ENCODE data around the gene PBRM1.

The PBRM1 gene

DNA sequence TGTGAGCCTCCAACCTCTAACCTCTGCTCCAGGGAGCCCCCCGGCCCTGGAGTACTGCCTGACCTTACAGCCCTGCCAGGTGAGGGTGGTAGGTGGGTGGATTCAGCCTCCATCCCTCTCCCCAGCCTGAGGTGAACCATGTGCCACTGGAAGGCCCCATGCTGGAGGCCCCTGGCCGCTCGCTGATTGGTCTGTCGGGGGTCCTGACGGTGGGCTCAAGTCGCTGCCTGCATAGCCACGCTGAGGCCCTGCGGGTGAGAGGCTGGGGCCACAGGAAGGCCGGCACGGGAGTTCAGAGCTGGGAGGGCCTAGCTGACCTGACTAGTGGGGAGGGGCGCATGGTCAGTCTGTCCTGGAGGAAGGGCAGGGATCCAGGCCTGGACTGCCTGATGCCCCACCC lies 171.1 kb downstream of the PBRM1 start:
- TF ChIP-seq USF1 (IDR thresholded peaks at IDR 0.05) (no peak), TEAD4 (IDR thresholded peaks at IDR 0.05) (no peak), CREB1 (IDR thresholded peaks at IDR 0.05; ENCODE audit: low read depth) (no peak), FOXM1 (IDR thresholded peaks at IDR 0.05; ENCODE audit: borderline replicate concordance, low read depth) (no peak), NFIC (IDR thresholded peaks at IDR 0.05) (no peak), YY1 (IDR thresholded peaks at IDR 0.05; ENCODE audit: low read depth) (no peak), TAF1 (IDR thresholded peaks at IDR 0.05; ENCODE audit: low read depth) (no peak), TCF12 (IDR thresholded peaks at IDR 0.05; ENCODE audit: low read depth) (no peak), EGR1 (IDR thresholded peaks at IDR 0.05) (no peak), RAD21 (IDR thresholded peaks at IDR 0.05; ENCODE audit: low read depth) (no peak), MAX (IDR thresholded peaks at IDR 0.05) (no peak), ZBTB7A (IDR thresholded peaks at IDR 0.05; ENCODE audit: low read depth) (no peak), EP300 (IDR thresholded peaks at IDR 0.05; ENCODE audit: borderline replicate concordance) (no peak)
- TF ChIP-seq, protein P1, sequence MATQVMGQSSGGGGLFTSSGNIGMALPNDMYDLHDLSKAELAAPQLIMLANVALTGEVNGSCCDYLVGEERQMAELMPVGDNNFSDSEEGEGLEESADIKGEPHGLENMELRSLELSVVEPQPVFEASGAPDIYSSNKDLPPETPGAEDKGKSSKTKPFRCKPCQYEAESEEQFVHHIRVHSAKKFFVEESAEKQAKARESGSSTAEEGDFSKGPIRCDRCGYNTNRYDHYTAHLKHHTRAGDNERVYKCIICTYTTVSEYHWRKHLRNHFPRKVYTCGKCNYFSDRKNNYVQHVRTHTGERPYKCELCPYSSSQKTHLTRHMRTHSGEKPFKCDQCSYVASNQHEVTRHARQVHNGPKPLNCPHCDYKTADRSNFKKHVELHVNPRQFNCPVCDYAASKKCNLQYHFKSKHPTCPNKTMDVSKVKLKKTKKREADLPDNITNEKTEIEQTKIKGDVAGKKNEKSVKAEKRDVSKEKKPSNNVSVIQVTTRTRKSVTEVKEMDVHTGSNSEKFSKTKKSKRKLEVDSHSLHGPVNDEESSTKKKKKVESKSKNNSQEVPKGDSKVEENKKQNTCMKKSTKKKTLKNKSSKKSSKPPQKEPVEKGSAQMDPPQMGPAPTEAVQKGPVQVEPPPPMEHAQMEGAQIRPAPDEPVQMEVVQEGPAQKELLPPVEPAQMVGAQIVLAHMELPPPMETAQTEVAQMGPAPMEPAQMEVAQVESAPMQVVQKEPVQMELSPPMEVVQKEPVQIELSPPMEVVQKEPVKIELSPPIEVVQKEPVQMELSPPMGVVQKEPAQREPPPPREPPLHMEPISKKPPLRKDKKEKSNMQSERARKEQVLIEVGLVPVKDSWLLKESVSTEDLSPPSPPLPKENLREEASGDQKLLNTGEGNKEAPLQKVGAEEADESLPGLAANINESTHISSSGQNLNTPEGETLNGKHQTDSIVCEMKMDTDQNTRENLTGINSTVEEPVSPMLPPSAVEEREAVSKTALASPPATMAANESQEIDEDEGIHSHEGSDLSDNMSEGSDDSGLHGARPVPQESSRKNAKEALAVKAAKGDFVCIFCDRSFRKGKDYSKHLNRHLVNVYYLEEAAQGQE (IDR thresholded peaks at IDR 0.05; ENCODE audit: low read depth), result no peak

- TF ChIP-seq TEAD4 (IDR thresholded peaks at IDR 0.05) (no peak), MAX (IDR thresholded peaks at IDR 0.05) (no peak), RAD21 (IDR thresholded peaks at IDR 0.05; ENCODE audit: low read depth) (no peak)
- TF ChIP-seq, protein P1 (IDR thresholded peaks at IDR 0.05; ENCODE audit: low read depth), result no peak
These were observed 172.4 kb downstream of the PBRM1 start for GRCh38 chr3:52513281-52513680.

GRCh38 chr3:52512727-52513126 lies 173.0 kb downstream of the PBRM1 start:
- TF ChIP-seq TEAD4 (IDR thresholded peaks at IDR 0.05) (no peak), EP300 (IDR thresholded peaks at IDR 0.05; ENCODE audit: borderline replicate concordance) (no peak), TAF1 (IDR thresholded peaks at IDR 0.05; ENCODE audit: low read depth) (no peak), FOXM1 (IDR thresholded peaks at IDR 0.05; ENCODE audit: borderline replicate concordance, low read depth) (no peak), ZBTB7A (IDR thresholded peaks at IDR 0.05; ENCODE audit: low read depth) (no peak), TCF12 (IDR thresholded peaks at IDR 0.05; ENCODE audit: low read depth) (no peak), CEBPB (IDR thresholded peaks at IDR 0.05) (no peak), EGR1 (IDR thresholded peaks at IDR 0.05) (no peak), NFIC (IDR thresholded peaks at IDR 0.05) (no peak)

- TF ChIP-seq MAX (IDR thresholded peaks at IDR 0.05), result no peak
- TF ChIP-seq TEAD4 (IDR thresholded peaks at IDR 0.05), result no peak
- TF ChIP-seq TCF12 (IDR thresholded peaks at IDR 0.05; ENCODE audit: low read depth), result no peak
- no peak for TF ChIP-seq EGR1 (IDR thresholded peaks at IDR 0.05)
- no peak for TF ChIP-seq RAD21 (IDR thresholded peaks at IDR 0.05; ENCODE audit: low read depth)
- TF ChIP-seq, protein P1 (IDR thresholded peaks at IDR 0.05; ENCODE audit: low read depth), result no peak
These were observed 173.6 kb downstream of the PBRM1 start for GRCh38 chr3:52512105-52512504.

DNA sequence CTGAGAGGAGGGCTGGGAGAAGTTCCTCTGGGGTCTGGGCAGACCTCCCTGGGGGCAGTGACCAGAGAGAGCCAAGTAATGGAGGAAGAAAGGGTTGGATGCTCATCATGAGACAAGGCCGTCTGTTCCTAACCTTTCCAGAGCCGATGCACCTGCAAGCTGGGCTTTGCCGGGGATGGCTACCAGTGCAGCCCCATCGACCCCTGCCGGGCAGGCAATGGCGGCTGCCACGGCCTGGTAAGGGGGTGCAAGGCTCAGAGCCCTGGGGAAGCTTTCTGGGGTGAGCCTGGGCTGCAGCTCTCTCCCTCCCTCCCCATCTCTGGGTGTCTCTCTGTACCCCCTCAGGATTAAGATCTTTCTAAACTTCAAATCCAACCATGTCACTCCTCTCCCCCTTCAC lies 174.2 kb downstream of the PBRM1 start:
- TF ChIP-seq TCF12 (IDR thresholded peaks at IDR 0.05; ENCODE audit: low read depth), result no peak
- no peak for TF ChIP-seq RAD21 (IDR thresholded peaks at IDR 0.05; ENCODE audit: low read depth)
- TF ChIP-seq CREB1 (IDR thresholded peaks at IDR 0.05; ENCODE audit: low read depth), result no peak
- no peak for TF ChIP-seq NFIC (IDR thresholded peaks at IDR 0.05)
- TF ChIP-seq USF1 (IDR thresholded peaks at IDR 0.05), result no peak
- TF ChIP-seq, protein P1 (IDR thresholded peaks at IDR 0.05; ENCODE audit: low read depth), result no peak
- TF ChIP-seq YY1 (IDR thresholded peaks at IDR 0.05; ENCODE audit: low read depth), result no peak
- TF ChIP-seq CEBPB (IDR thresholded peaks at IDR 0.05), result no peak
- no peak for TF ChIP-seq TEAD4 (IDR thresholded peaks at IDR 0.05)
- no peak for TF ChIP-seq EP300 (IDR thresholded peaks at IDR 0.05; ENCODE audit: borderline replicate concordance)
- TF ChIP-seq FOXM1 (IDR thresholded peaks at IDR 0.05; ENCODE audit: borderline replicate concordance, low read depth), result no peak
- no peak for TF ChIP-seq ZBTB7A (IDR thresholded peaks at IDR 0.05; ENCODE audit: low read depth)
- no peak for TF ChIP-seq MAX (IDR thresholded peaks at IDR 0.05)
